ENCODE measurements around the gene IL12RB1. TPM values are rescaled to one million over a fixed set of nuclear protein-coding genes. Genes with fewer than 3 reads are reported as not detected.

Gene IL12RB1
- total RNA-seq, 1 donor from 2014 or later = 1.5 TPM

DNA sequence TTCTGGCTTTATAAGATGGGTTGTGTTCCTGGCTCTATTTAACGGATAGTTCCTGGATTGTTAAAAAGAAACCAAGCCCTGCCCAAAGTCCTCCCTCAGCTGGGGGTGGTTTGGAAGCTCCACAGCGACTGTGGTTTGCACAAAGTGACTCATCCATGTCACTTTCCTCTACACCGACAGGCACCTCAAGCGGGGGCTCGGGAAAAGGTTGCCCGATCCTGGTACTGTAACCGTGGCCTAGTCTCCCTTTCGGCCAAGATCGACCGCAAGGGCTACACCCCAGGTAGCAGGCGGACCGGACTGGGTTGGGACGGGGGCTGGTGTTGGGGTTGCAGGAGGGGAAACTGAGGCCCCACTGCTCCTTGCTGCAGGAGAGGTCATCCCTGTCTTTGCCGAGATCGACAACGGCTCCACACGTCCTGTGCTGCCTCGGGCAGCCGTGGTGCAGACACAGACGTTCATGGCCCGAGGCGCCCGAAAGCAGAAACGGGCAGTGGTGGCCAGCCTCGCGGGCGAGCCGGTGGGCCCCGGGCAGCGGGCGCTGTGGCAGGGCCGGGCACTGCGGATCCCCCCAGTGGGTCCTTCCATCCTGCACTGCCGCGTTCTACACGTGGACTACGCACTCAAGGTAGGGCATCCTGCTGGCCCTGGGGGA is 77.2 kb downstream of the IL12RB1 start:
- Histone ChIP-seq H3K4me3 (peak overlapping the region; percentile 50 to 78), H3K36me3 (peaks cover 46 to 60% of the 10 kb centered on the region in 2 donors), H3K27ac (peak overlapping the region; percentile 71 to 88), H3K4me1 (peaks cover 11 to 12% of the 10 kb centered on the region in 2 donors), H3K9me3 (no peaks in the 10 kb centered on the region), H3K27me3 (no peaks in the 10 kb centered on the region)
- no peak for DNase-seq (ENCODE audit: low spot score in 2 of 2)
- intact Hi-C loops (cut with DNase I) = loop anchor here (5.0 kb wide), 1 partner anchor 93 kb away; no protein-coding TSS in a partner anchor
- TF ChIP-seq, protein P1, sequence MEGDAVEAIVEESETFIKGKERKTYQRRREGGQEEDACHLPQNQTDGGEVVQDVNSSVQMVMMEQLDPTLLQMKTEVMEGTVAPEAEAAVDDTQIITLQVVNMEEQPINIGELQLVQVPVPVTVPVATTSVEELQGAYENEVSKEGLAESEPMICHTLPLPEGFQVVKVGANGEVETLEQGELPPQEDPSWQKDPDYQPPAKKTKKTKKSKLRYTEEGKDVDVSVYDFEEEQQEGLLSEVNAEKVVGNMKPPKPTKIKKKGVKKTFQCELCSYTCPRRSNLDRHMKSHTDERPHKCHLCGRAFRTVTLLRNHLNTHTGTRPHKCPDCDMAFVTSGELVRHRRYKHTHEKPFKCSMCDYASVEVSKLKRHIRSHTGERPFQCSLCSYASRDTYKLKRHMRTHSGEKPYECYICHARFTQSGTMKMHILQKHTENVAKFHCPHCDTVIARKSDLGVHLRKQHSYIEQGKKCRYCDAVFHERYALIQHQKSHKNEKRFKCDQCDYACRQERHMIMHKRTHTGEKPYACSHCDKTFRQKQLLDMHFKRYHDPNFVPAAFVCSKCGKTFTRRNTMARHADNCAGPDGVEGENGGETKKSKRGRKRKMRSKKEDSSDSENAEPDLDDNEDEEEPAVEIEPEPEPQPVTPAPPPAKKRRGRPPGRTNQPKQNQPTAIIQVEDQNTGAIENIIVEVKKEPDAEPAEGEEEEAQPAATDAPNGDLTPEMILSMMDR (IDR thresholded peaks at IDR 0.05) = no peak

Other genes with a start within 250 kb of the IL12RB1 start
- 28.1 TPM for gene JAK3, start 239.0 kb downstream of the IL12RB1 start, total RNA-seq
- gene RPL18A, start 227.0 kb downstream of the IL12RB1 start, total RNA-seq = 2,481 TPM
- gene SLC5A5, start 215.0 kb downstream of the IL12RB1 start, total RNA-seq = not detected
- gene CCDC124, start 153.9 kb downstream of the IL12RB1 start, total RNA-seq = 43.3 TPM
- not detected for gene KCNN1, start 119.8 kb downstream of the IL12RB1 start, total RNA-seq
- gene ARRDC2, start 78.8 kb downstream of the IL12RB1 start, total RNA-seq = 443 TPM
- gene MAST3, start 10.8 kb upstream of the IL12RB1 start, total RNA-seq = 32.8 TPM
- gene PIK3R2, start 66.2 kb upstream of the IL12RB1 start, total RNA-seq = 43.1 TPM
- gene IFI30, start 86.9 kb upstream of the IL12RB1 start, total RNA-seq = 35.1 TPM
- 9.5 TPM for gene MPV17L2, start 106.3 kb upstream of the IL12RB1 start, total RNA-seq
- gene RAB3A, start 117.1 kb upstream of the IL12RB1 start, total RNA-seq = 12.3 TPM
- not detected for gene PDE4C, start 139.5 kb upstream of the IL12RB1 start, total RNA-seq
- gene IQCN, start 187.5 kb upstream of the IL12RB1 start, total RNA-seq = 51.2 TPM
- gene JUND, start 194.7 kb upstream of the IL12RB1 start, total RNA-seq = 3,570 TPM
- 62.5 TPM for gene LSM4, start 236.1 kb upstream of the IL12RB1 start, total RNA-seq